Measurements from ENCODE around the gene SHC4. TPM values are rescaled to one million over a fixed set of nuclear protein-coding genes. Genes with fewer than 3 reads are reported as not detected.

The SHC4 gene
- total RNA-seq, 2 experiments from 2014 or later, result 0.41 to 1.3 TPM

- H3K4me1 ChIP-seq (ENCODE audit: insufficient read depth, low read length, poor library complexity, severe bottlenecking), result no peaks in the 10 kb centered on the region
- ChIA-PET POLR2A (interaction anchor here (0.6 to 0.8 kb wide), 2 partner anchors 9 to 285 kb away, joined by 3 to 4 read pairs; no protein-coding TSS in a partner anchor), CTCF (ENCODE audit: unreplicated experiment) (no interaction called here)
- no peak for DNase-seq (ENCODE audit: low spot score)
- H3K79me2 ChIP-seq (ENCODE audit: insufficient read depth, low read depth, low read length), result no peaks in the 10 kb centered on the region
- H3K36me3 ChIP-seq (ENCODE audit: insufficient read depth, low read length), result no peaks in the 10 kb centered on the region
- H3K9me2 ChIP-seq (ENCODE audit: insufficient read depth, low read length), result no peaks in the 10 kb centered on the region
- H4K20me1 ChIP-seq (ENCODE audit: insufficient read depth, low read length), result no peaks in the 10 kb centered on the region
- H3K4me3 ChIP-seq (ENCODE audit: low read depth, low read length, poor library complexity, severe bottlenecking), result no peak overlapping the region
- H2AFZ ChIP-seq (ENCODE audit: low read length), result no peak overlapping the region
- intact Hi-C loops (cut with micrococcal nuclease; ENCODE audit: unreplicated experiment), result no loop called here
- no peak overlapping the region for H3K27ac ChIP-seq (ENCODE audit: low read depth, low read length, poor library complexity, severe bottlenecking)
- H3K4me2 ChIP-seq (ENCODE audit: low read length), result no peak overlapping the region
- no peaks in the 10 kb centered on the region for H3K9me3 ChIP-seq (ENCODE audit: low read length)
- BruUV-seq (replicated peaks), result no TSS peak
- TF ChIP-seq EZH2phosphoT487 (IDR thresholded peaks at IDR 0.05; ENCODE audit: borderline replicate concordance, low read depth, low read length), result no peak
- TF ChIP-seq, protein P1, sequence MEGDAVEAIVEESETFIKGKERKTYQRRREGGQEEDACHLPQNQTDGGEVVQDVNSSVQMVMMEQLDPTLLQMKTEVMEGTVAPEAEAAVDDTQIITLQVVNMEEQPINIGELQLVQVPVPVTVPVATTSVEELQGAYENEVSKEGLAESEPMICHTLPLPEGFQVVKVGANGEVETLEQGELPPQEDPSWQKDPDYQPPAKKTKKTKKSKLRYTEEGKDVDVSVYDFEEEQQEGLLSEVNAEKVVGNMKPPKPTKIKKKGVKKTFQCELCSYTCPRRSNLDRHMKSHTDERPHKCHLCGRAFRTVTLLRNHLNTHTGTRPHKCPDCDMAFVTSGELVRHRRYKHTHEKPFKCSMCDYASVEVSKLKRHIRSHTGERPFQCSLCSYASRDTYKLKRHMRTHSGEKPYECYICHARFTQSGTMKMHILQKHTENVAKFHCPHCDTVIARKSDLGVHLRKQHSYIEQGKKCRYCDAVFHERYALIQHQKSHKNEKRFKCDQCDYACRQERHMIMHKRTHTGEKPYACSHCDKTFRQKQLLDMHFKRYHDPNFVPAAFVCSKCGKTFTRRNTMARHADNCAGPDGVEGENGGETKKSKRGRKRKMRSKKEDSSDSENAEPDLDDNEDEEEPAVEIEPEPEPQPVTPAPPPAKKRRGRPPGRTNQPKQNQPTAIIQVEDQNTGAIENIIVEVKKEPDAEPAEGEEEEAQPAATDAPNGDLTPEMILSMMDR (conservative IDR thresholded peaks at IDR 0.05; ENCODE audit: low read length), result no peak
Observed at GRCh38 chr15:48964898-48965297, 1.2 kb upstream of the SHC4 start.

- no peak overlapping the region for H3K4me3 ChIP-seq (ENCODE audit: low read depth, low read length, poor library complexity, severe bottlenecking)
- no peak overlapping the region for H2AFZ ChIP-seq (ENCODE audit: low read length)
- BruUV-seq (replicated peaks), result no TSS peak
- no peaks in the 10 kb centered on the region for H3K9me3 ChIP-seq (ENCODE audit: low read length)
- intact Hi-C loops (cut with micrococcal nuclease; ENCODE audit: unreplicated experiment), result no loop called here
- POLR2A ChIA-PET, result interaction anchor here (0.8 kb wide), 1 partner anchor 13 kb away, joined by 3 read pairs; no protein-coding TSS in a partner anchor
- no peaks in the 10 kb centered on the region for H3K79me2 ChIP-seq (ENCODE audit: insufficient read depth, low read depth, low read length)
- DNase-seq (ENCODE audit: low spot score), result no peak
- H4K20me1 ChIP-seq (ENCODE audit: insufficient read depth, low read length), result no peaks in the 10 kb centered on the region
- H3K9me2 ChIP-seq (ENCODE audit: insufficient read depth, low read length), result no peaks in the 10 kb centered on the region
- TF ChIP-seq, protein P1 (conservative IDR thresholded peaks at IDR 0.05; ENCODE audit: low read length), result no peak
- no peak for TF ChIP-seq EZH2phosphoT487 (IDR thresholded peaks at IDR 0.05; ENCODE audit: borderline replicate concordance, low read depth, low read length)
- H3K36me3 ChIP-seq (ENCODE audit: insufficient read depth, low read length), result no peaks in the 10 kb centered on the region
- no peaks in the 10 kb centered on the region for H3K4me1 ChIP-seq (ENCODE audit: insufficient read depth, low read length, poor library complexity, severe bottlenecking)
- H3K27ac ChIP-seq (ENCODE audit: low read depth, low read length, poor library complexity, severe bottlenecking), result no peak overlapping the region
- H3K4me2 ChIP-seq (ENCODE audit: low read length), result no peak overlapping the region
- CTCF ChIA-PET (ENCODE audit: unreplicated experiment), result no interaction called here
Observed at GRCh38 chr15:48962662-48963523, 826 bp downstream of the SHC4 start.

GRCh38 chr15:48955967-48956366 is 7.8 kb downstream of the SHC4 start:
- Histone ChIP-seq H3K4me2 (ENCODE audit: low read length) (no peak overlapping the region), H4K20me1 (ENCODE audit: insufficient read depth, low read length) (no peaks in the 10 kb centered on the region), H3K79me2 (ENCODE audit: insufficient read depth, low read depth, low read length) (no peaks in the 10 kb centered on the region), H3K9me2 (ENCODE audit: insufficient read depth, low read length) (no peaks in the 10 kb centered on the region), H3K9me3 (ENCODE audit: low read length) (no peaks in the 10 kb centered on the region), H3K4me1 (ENCODE audit: insufficient read depth, low read length, poor library complexity, severe bottlenecking) (no peaks in the 10 kb centered on the region), H3K36me3 (ENCODE audit: insufficient read depth, low read length) (no peaks in the 10 kb centered on the region), H2AFZ (ENCODE audit: low read length) (no peak overlapping the region), H3K27ac (ENCODE audit: low read depth, low read length, poor library complexity, severe bottlenecking) (no peak overlapping the region), H3K4me3 (ENCODE audit: low read depth, low read length, poor library complexity, severe bottlenecking) (no peak overlapping the region)
- no peak for TF ChIP-seq EZH2phosphoT487 (IDR thresholded peaks at IDR 0.05; ENCODE audit: borderline replicate concordance, low read depth, low read length)
- TF ChIP-seq, protein P1 (conservative IDR thresholded peaks at IDR 0.05; ENCODE audit: low read length), result no peak
- no TSS peak for BruUV-seq (replicated peaks)
- DNase-seq (ENCODE audit: low spot score), result no peak
- intact Hi-C loops (cut with micrococcal nuclease; ENCODE audit: unreplicated experiment), result no loop called here
- CTCF ChIA-PET (ENCODE audit: unreplicated experiment), result no interaction called here
- POLR2A ChIA-PET, result no interaction called here

All from OCI-LY7 (cell line).